ENCODE measurements around the gene SLC9A1. TPM values are rescaled to one million over a fixed set of nuclear protein-coding genes. Genes with fewer than 3 reads are reported as not detected.

The SLC9A1 gene
- total RNA-seq, 1 experiment from 2014 or later: 22.5 TPM

GRCh38 chr1:27150641-27151040, 4.3 kb downstream of the SLC9A1 start:
- H3K27me3 Mint-ChIP-seq (ENCODE audit: low read depth): no peaks in the 10 kb centered on the region
- ChIA-PET POLR2A (interaction anchor here (0.6 kb wide), 1 partner anchor 47 kb away, joined by 6 read pairs; no protein-coding TSS in a partner anchor), CTCF (interaction anchor here (0.7 to 1.3 kb wide), 3 partner anchors 14 to 106 kb away, joined by 3 to 4 read pairs (median 3); no protein-coding TSS in a partner anchor)
- no peak overlapping the region for H3K4me3 Mint-ChIP-seq
- H3K27ac Mint-ChIP-seq: no peak overlapping the region
- no peak for ATAC-seq
- no peak for DNase-seq (ENCODE audit: low spot score)
- H3K4me1 Mint-ChIP-seq: peaks cover 39% of the 10 kb centered on the region
- no peaks in the 10 kb centered on the region for H3K9me3 Mint-ChIP-seq
- H3K36me3 Mint-ChIP-seq: no peaks in the 10 kb centered on the region
- TF ChIP-seq NFE2L1 (CRISPR knock-in tag; IDR thresholded peaks at IDR 0.05) (no peak), ZNF281 (CRISPR knock-in tag; IDR thresholded peaks at IDR 0.05) (no peak), MLX (CRISPR knock-in tag; IDR thresholded peaks at IDR 0.05) (no peak), E2F1 (CRISPR knock-in tag; IDR thresholded peaks at IDR 0.05) (no peak), TEAD4 (CRISPR knock-in tag; IDR thresholded peaks at IDR 0.05) (no peak), E2F4 (CRISPR knock-in tag; IDR thresholded peaks at IDR 0.05; ENCODE audit: borderline replicate concordance, low read depth) (no peak), FOXK1 (CRISPR knock-in tag; IDR thresholded peaks at IDR 0.05) (no peak), AR (CRISPR knock-in tag; IDR thresholded peaks at IDR 0.05) (no peak), USF1 (CRISPR knock-in tag; IDR thresholded peaks at IDR 0.05) (no peak), STAT6 (CRISPR knock-in tag; conservative IDR thresholded peaks at IDR 0.05; ENCODE audit: low read depth) (no peak), GRHL2 (CRISPR knock-in tag; IDR thresholded peaks at IDR 0.05; ENCODE audit: insufficient replicate concordance, severe bottlenecking) (no peak), NR3C1 (CRISPR knock-in tag; conservative IDR thresholded peaks at IDR 0.05; ENCODE audit: low read depth) (no peak), GTF2I (CRISPR knock-in tag; conservative IDR thresholded peaks at IDR 0.05) (no peak), ZNF532 (CRISPR knock-in tag; IDR thresholded peaks at IDR 0.05; ENCODE audit: borderline replicate concordance) (no peak), ARID4B (CRISPR knock-in tag; IDR thresholded peaks at IDR 0.05; ENCODE audit: borderline replicate concordance) (no peak)
